ENCODE measurements around the gene FAM185A. TPM values are rescaled to one million over a fixed set of nuclear protein-coding genes. Genes with fewer than 3 reads are reported as not detected.
"Not testable (repeated sequence)": the region's sequence is repeated elsewhere in the genome, so short reads cannot be mapped to it uniquely, and the experiment has no call there.

The FAM185A gene
- total and polyA plus RNA-seq, 9 of the 15 experiments (the other 6 are each of a cell fraction or from before 2014, with no cell fraction given), result 1.7 to 17.4 (median 10.6) TPM

DNA sequence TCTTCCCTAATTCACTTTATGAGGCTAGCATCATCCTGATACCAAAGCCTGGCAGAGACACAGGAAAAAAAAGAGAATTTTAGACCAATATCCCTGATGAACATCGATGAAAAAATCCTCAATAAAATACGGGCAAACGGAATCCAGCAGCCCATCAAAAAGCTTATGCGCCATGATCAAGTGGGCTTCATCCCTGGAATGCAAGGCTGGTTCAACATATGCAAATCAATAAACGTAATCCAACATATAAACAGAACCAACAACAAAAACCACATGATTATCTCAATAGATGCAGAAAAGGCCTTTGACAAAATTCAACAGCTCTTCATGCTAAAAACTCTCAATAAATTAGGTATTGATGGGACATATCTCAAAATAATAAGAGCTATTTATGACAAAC is 22.6 kb upstream of the FAM185A start:
- H3K9me1 ChIP-seq (ENCODE audit: control insufficient read depth, insufficient read depth, low read length); H3K4me3 ChIP-seq; FAIRE-seq; POLR2A ChIA-PET; H3K4me2 ChIP-seq (ENCODE audit: insufficient read depth, low read length); H2AFZ ChIP-seq (ENCODE audit: low read depth, low read length); H3K79me2 ChIP-seq (ENCODE audit: control insufficient read depth, insufficient read depth, low read length); in situ Hi-C loops (cut with MboI); CTCF ChIA-PET (ENCODE audit: low intra/inter-chr PET ratio); H3K27me3 ChIP-seq (ENCODE audit: control insufficient read depth in 2 of 2, insufficient read depth in 2 of 2, low read length in 2 of 2); H4K20me1 ChIP-seq (replicated peaks; ENCODE audit: control insufficient read depth, insufficient read depth, low read length); H3K27ac ChIP-seq (ENCODE audit: extremely low read depth, low read depth, low read length); ATAC-seq; DNase-seq (ENCODE audit: extremely low read depth in 1 of 4, low spot score in 3 of 4); H3K9me3 ChIP-seq (replicated peaks; ENCODE audit: control insufficient read depth, insufficient read depth, low read depth, low read length); BruUV-seq (replicated peaks); H3K9ac ChIP-seq (ENCODE audit: insufficient read depth in 1 of 2, low read depth in 2 of 2, low read length in 2 of 2); H3K36me3 ChIP-seq (ENCODE audit: control insufficient read depth, insufficient read depth, low read length); intact Hi-C loops (cut with micrococcal nuclease); H3K4me1 ChIP-seq (replicated peaks in 1 of 2; ENCODE audit: control insufficient read depth in 2 of 2, insufficient read depth in 2 of 2, low read length in 2 of 2): not testable (repeated sequence)
- WGBS (ENCODE audit: insufficient coverage, low coverage, missing lambda C conversion rate), result 10% methylated on average over 5 of the region's 5 CpGs
- peak; percentile 90 for TF ChIP-seq ZNF324 (CRISPR knock-in tag; IDR thresholded peaks at IDR 0.05)

DNA sequence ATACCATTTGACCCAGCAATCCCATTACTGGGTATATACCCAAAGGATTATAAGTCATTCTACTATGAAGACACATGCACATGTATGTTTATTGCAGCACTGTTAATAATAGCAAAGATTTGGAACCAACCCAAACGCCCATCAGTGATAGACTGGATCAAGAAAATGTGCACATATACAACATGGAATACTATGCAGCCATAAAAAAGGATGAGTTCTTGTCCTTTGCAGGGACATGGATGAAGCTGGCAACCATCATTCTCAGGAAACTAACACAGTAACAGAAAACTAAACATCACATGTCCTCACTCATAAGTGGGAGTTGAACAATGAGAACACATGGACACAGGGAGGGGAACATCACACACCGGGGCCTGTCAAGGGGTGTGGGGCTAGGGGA is 19.1 kb upstream of the FAM185A start:
- in situ Hi-C loops (cut with MboI); BruUV-seq (replicated peaks); FAIRE-seq; CTCF ChIA-PET (ENCODE audit: low intra/inter-chr PET ratio); H3K9me1 ChIP-seq (ENCODE audit: control insufficient read depth, insufficient read depth, low read length); H3K9ac ChIP-seq (ENCODE audit: insufficient read depth in 1 of 2, low read depth in 2 of 2, low read length in 2 of 2); H4K20me1 ChIP-seq (replicated peaks; ENCODE audit: control insufficient read depth, insufficient read depth, low read length); DNase-seq (ENCODE audit: extremely low read depth in 1 of 4, low spot score in 3 of 4); H3K4me3 ChIP-seq; POLR2A ChIA-PET; H3K79me2 ChIP-seq (ENCODE audit: control insufficient read depth, insufficient read depth, low read length); H3K4me1 ChIP-seq (replicated peaks in 1 of 2; ENCODE audit: control insufficient read depth in 2 of 2, insufficient read depth in 2 of 2, low read length in 2 of 2); ATAC-seq; H2AFZ ChIP-seq (ENCODE audit: low read depth, low read length); H3K27ac ChIP-seq (ENCODE audit: extremely low read depth, low read depth, low read length); H3K36me3 ChIP-seq (ENCODE audit: control insufficient read depth, insufficient read depth, low read length); H3K27me3 ChIP-seq (ENCODE audit: control insufficient read depth in 2 of 2, insufficient read depth in 2 of 2, low read length in 2 of 2); intact Hi-C loops (cut with micrococcal nuclease); H3K9me3 ChIP-seq (replicated peaks; ENCODE audit: control insufficient read depth, insufficient read depth, low read depth, low read length); H3K4me2 ChIP-seq (ENCODE audit: insufficient read depth, low read length): not testable (repeated sequence)
- TF ChIP-seq RBM25 (IDR thresholded peaks at IDR 0.05; ENCODE audit: low read depth, low read length, severe bottlenecking) (peak; percentile 13), ZNF146 (CRISPR knock-in tag; IDR thresholded peaks at IDR 0.05; ENCODE audit: unreplicated experiment) (peak; percentile 93)
- 19% methylated on average over 2 of the region's 2 CpGs for WGBS (ENCODE audit: insufficient coverage, low coverage, missing lambda C conversion rate)

DNA sequence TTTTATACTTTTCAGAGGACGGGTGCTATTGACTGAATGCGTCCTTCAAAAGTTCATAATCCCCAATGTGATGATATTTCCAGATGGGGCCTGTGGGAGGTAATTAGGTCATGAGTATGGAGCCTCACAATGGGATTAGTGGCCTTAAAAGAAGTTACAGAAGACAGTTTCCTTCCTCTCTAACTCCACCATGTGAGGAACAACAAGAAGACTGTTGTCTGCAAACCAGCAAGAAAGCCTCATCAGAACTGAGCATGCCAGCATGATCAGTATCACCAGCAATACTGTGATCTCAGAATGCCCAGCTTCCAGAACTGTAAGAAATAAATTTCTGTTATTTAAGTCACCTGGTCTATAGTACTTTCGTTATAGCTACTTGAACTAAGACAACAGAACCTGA is 18.4 kb upstream of the FAM185A start:
- H3K27me3 ChIP-seq (ENCODE audit: control insufficient read depth in 2 of 2, insufficient read depth in 2 of 2, low read length in 2 of 2); H3K9ac ChIP-seq (ENCODE audit: insufficient read depth in 1 of 2, low read depth in 2 of 2, low read length in 2 of 2); ATAC-seq; H3K36me3 ChIP-seq (ENCODE audit: control insufficient read depth, insufficient read depth, low read length); H2AFZ ChIP-seq (ENCODE audit: low read depth, low read length); H3K79me2 ChIP-seq (ENCODE audit: control insufficient read depth, insufficient read depth, low read length); H3K9me1 ChIP-seq (ENCODE audit: control insufficient read depth, insufficient read depth, low read length); in situ Hi-C loops (cut with MboI); BruUV-seq (replicated peaks); H3K4me1 ChIP-seq (replicated peaks in 1 of 2; ENCODE audit: control insufficient read depth in 2 of 2, insufficient read depth in 2 of 2, low read length in 2 of 2); H3K9me3 ChIP-seq (replicated peaks; ENCODE audit: control insufficient read depth, insufficient read depth, low read depth, low read length); POLR2A ChIA-PET; DNase-seq (ENCODE audit: extremely low read depth in 1 of 4, low spot score in 3 of 4); H3K27ac ChIP-seq (ENCODE audit: extremely low read depth, low read depth, low read length); H3K4me2 ChIP-seq (ENCODE audit: insufficient read depth, low read length); H3K4me3 ChIP-seq; FAIRE-seq; H4K20me1 ChIP-seq (replicated peaks; ENCODE audit: control insufficient read depth, insufficient read depth, low read length); intact Hi-C loops (cut with micrococcal nuclease); CTCF ChIA-PET (ENCODE audit: low intra/inter-chr PET ratio): not testable (repeated sequence)
- WGBS (ENCODE audit: insufficient coverage, low coverage, missing lambda C conversion rate), result 20% methylated on average over 1 of the region's 3 CpGs

All from K562 (cell line).